Panc1 (cell line): Measurements from ENCODE around the gene SF3B6.

Experiments
- POLR2AphosphoS5 ChIP-seq: IDR thresholded peaks from 2 replicates; pipeline ENCODE4 v1.6.1; 2012; ENCODE audit warnings: mild to moderate bottlenecking, low read depth, low read length, moderate library complexity
- TF ChIP-seq, protein P1 (sequence below): fragments of 450-650 bp; IDR thresholded peaks from 2 replicates; pipeline ENCODE4 v1.5.1; 2017; ENCODE audit warnings: mild to moderate bottlenecking
- TF ChIP-seq, protein P2 (sequence below), 2 experiments: IDR thresholded peaks; 2 replicates each; pipeline ENCODE4 v1.6.1; 2011 to 2012; ENCODE audit warnings: low read depth in 2 of 2, control low read depth in 1 of 2, low read length in 1 of 2, mild to moderate bottlenecking in 1 of 2, moderate library complexity in 1 of 2; ENCODE audit not compliant: insufficient read depth in 1 of 2

DNA sequence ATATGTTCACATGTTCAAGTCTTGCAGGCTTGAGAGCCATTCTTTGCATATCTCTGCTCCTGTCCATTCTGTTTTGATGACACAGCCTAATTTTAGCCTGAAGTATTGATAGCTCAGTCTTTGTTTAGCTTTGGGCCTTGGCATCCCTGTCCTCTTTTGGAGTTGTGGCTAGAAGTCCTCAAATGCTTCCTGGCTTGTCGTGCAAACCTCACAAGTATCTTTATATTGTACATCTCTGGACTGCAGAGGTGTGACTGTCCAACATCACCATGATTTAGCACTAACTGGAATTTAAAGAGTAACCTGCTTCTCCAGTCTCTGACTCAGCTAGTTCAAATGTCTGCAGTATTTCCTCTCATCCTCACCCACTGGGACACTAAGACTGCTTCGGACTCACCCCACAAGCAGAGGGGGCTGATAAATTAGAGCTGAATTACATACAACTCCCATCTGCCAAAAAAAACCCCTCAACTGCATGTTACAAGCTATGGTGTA lies 35.3 kb upstream of the SF3B6 start:
- TF ChIP-seq, protein P1, sequence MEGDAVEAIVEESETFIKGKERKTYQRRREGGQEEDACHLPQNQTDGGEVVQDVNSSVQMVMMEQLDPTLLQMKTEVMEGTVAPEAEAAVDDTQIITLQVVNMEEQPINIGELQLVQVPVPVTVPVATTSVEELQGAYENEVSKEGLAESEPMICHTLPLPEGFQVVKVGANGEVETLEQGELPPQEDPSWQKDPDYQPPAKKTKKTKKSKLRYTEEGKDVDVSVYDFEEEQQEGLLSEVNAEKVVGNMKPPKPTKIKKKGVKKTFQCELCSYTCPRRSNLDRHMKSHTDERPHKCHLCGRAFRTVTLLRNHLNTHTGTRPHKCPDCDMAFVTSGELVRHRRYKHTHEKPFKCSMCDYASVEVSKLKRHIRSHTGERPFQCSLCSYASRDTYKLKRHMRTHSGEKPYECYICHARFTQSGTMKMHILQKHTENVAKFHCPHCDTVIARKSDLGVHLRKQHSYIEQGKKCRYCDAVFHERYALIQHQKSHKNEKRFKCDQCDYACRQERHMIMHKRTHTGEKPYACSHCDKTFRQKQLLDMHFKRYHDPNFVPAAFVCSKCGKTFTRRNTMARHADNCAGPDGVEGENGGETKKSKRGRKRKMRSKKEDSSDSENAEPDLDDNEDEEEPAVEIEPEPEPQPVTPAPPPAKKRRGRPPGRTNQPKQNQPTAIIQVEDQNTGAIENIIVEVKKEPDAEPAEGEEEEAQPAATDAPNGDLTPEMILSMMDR, result no peak
- TF ChIP-seq POLR2AphosphoS5, result no peak
- TF ChIP-seq, protein P2, sequence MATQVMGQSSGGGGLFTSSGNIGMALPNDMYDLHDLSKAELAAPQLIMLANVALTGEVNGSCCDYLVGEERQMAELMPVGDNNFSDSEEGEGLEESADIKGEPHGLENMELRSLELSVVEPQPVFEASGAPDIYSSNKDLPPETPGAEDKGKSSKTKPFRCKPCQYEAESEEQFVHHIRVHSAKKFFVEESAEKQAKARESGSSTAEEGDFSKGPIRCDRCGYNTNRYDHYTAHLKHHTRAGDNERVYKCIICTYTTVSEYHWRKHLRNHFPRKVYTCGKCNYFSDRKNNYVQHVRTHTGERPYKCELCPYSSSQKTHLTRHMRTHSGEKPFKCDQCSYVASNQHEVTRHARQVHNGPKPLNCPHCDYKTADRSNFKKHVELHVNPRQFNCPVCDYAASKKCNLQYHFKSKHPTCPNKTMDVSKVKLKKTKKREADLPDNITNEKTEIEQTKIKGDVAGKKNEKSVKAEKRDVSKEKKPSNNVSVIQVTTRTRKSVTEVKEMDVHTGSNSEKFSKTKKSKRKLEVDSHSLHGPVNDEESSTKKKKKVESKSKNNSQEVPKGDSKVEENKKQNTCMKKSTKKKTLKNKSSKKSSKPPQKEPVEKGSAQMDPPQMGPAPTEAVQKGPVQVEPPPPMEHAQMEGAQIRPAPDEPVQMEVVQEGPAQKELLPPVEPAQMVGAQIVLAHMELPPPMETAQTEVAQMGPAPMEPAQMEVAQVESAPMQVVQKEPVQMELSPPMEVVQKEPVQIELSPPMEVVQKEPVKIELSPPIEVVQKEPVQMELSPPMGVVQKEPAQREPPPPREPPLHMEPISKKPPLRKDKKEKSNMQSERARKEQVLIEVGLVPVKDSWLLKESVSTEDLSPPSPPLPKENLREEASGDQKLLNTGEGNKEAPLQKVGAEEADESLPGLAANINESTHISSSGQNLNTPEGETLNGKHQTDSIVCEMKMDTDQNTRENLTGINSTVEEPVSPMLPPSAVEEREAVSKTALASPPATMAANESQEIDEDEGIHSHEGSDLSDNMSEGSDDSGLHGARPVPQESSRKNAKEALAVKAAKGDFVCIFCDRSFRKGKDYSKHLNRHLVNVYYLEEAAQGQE (IDR thresholded peaks at IDR 0.05; ENCODE audit: insufficient read depth in 1 of 2, low read depth in 2 of 2, low read length in 1 of 2), result no peak
